GM12865 (cell line): ENCODE measurements around the gene IHH.

ENCODE experiments used
- DNase-seq: peaks from one replicate; pipeline ENCODE4 v3.0.0; 2010; ENCODE audit warnings: low read depth
- H3K4me3 ChIP-seq: 2 replicates; pipeline ENCODE4 v1.5.1; 2011; ENCODE audit warnings: mild to moderate bottlenecking, low read depth, low read length, control low read depth
- CTCF ChIP-seq: IDR thresholded peaks from 2 replicates; pipeline ENCODE4 v1.5.1; 2011; ENCODE audit warnings: low read length, control low read depth, low read depth, inconsistent platforms; ENCODE audit not compliant: insufficient read depth; ENCODE audit errors: missing control alignments

IHH gene

GRCh38 chr2:219031005-219031738, 29.5 kb downstream of the IHH start:
- no peak for TF ChIP-seq CTCF
- DNase-seq = no peak
- no peak overlapping the region for H3K4me3 ChIP-seq

GRCh38 chr2:219030177-219030940, 30.4 kb downstream of the IHH start:
- DNase-seq = no peak
- TF ChIP-seq CTCF = no peak
- H3K4me3 ChIP-seq = no peak overlapping the region

- no peak overlapping the region for H3K4me3 ChIP-seq
- DNase-seq = peak; percentile 77
- TF ChIP-seq CTCF = peak; percentile 97
Measured at GRCh38 chr2:219029829-219030165, 30.9 kb downstream of the IHH start.

GRCh38 chr2:219028996-219029828, 31.5 kb downstream of the IHH start:
- no peak overlapping the region for H3K4me3 ChIP-seq
- TF ChIP-seq CTCF = no peak
- no peak for DNase-seq

GRCh38 chr2:219028141-219028540, 32.6 kb downstream of the IHH start:
- TF ChIP-seq CTCF = no peak
- H3K4me3 ChIP-seq = no peak overlapping the region
- DNase-seq = no peak

- H3K4me3 ChIP-seq = no peak overlapping the region
- DNase-seq = no peak
- no peak for TF ChIP-seq CTCF
Measured at GRCh38 chr2:219027511-219028055, 33.1 kb downstream of the IHH start.
